Ovary (tissue), 9 donors: ENCODE results near the gene PWWP2B. TPM values are rescaled to one million over a fixed set of nuclear protein-coding genes. Genes with fewer than 3 reads are reported as not detected.

Experiments used
- DNase-seq, 5 donors: peaks; one replicate each; pipeline ENCODE4 v3.0.0-alpha.2; 2019 to 2020
- H3K27ac ChIP-seq, 2 donors: fragments of 200-600 bp; one replicate each; pipeline versions ENCODE4 v1.5.1 to v1.8.0; 2019 to 2022
- H3K27me3 ChIP-seq: fragments of 200-600 bp; one replicate; pipeline ENCODE4 v1.8.0; 2022
- H3K36me3 ChIP-seq: fragments of 200-600 bp; sonication (generic); one replicate; pipeline ENCODE4 v1.5.1; 2019
- H3K4me1 ChIP-seq: one replicate; pipeline ENCODE4 v1.8.1; 2013; ENCODE audit warnings: mild to moderate bottlenecking, moderate library complexity; ENCODE audit not compliant: insufficient read depth
- H3K4me3 ChIP-seq: fragments of 200-600 bp; sonication (generic); one replicate; pipeline ENCODE4 v1.5.1; 2017
- H3K9me3 ChIP-seq, 2 donors: fragments of 200-600 bp in 1 of 2; sonication (generic) in 1 of 2; one replicate each; pipeline versions ENCODE4 v1.5.1 to v1.8.1; 2013 to 2019; ENCODE audit warnings: mild to moderate bottlenecking in 1 of 2, moderate library complexity in 1 of 2
- CTCF ChIP-seq, 3 donors: fragments of 450-650 bp in 2 of 3; fragments of 200-600 bp in 1 of 3; IDR thresholded peaks; one replicate each; pipeline versions ENCODE4 v1.5.1 to v1.8.0; 2016 to 2022; ENCODE audit warnings: antibody characterized with exemption in 3 of 3, mild to moderate bottlenecking in 1 of 3
- EP300 ChIP-seq: sonication (generic); formaldehyde crosslinking; IDR thresholded peaks from one replicate; pipeline ENCODE4 v1.6.1; 2017; ENCODE audit warnings: antibody characterized with exemption
- POLR2A ChIP-seq: fragments of 450-650 bp; IDR thresholded peaks from one replicate; pipeline ENCODE4 v1.6.1; 2017; ENCODE audit warnings: antibody characterized with exemption, mild to moderate bottlenecking, moderate library complexity
- WGBS, 3 donors: extraction: QIAGEN DNeasy Blood & Tissue Kit in 1 of 3; methylation state at CpG; one replicate each; pipeline versions ENCODE4 v1.1.5 to v1.1.7; 2013 to 2017; 5-methylcytosine and 5-hydroxymethylcytosine counted together
- intact Hi-C, 4 donors: fragments of 100-400 bp; cut with DNase I; formaldehyde crosslinking; loops; one replicate each; pipeline versions ENCODE4 v1.11.0 to v1.15.1; 2022 to 2023
- polyA plus RNA-seq, 2 donors: library from polyadenylated mRNA; stranded (reverse); fragments of 200-250 nt in 1 of 2; fragments of 350-450 nt in 1 of 2; fragmentation: Illumina TruSeq in 1 of 2; extraction: RNeasy Lipid Tissue Mini Kit (QIAGEN cat#74804) in 1 of 2; gene quantifications; one replicate each; pipeline ENCODE4 v1.2.3, GENCODE V29; 2013 to 2014
- total RNA-seq, 7 donors: library from RNA; depleted of rRNA in 2 of 7; stranded (reverse); fragments of >200 nt in 2 of 7; fragmentation: NEBNext Ultra II Directional in 3 of 7; extraction: Animal tissue kit (Norgen Biotek cat#: 25700) in 3 of 7; gene quantifications; one replicate each; pipeline versions ENCODE4 v1.1.0 to v1.2.4, GENCODE V29; 2016 to 2023
- donor health status: DM: no; HTN: no; CAD: no; lungs with moderate emphysema.
- donor health status: DM: no; HTN: no; CAD: no.
- donor health status: Bipolar disorder and iron deficiency.
- donor health status: DM: yes; HTN: yes; CAD: no.
- donor health status: DM: no; HTN: no; CAD: no.
- donor health status: DM: yes; HTN: yes; CAD: no.

PWWP2B gene
- total and polyA plus RNA-seq, 9 donors, result 1.1 to 26.0 (median 14.9) TPM

- no peaks in the 10 kb centered on the region for H3K36me3 ChIP-seq
- WGBS, 3 donors, result 93 to 94% (median 94%) methylated on average over 34 to 35 of the region's 35 CpGs
- intact Hi-C loops, result loop anchor here in 2 of 4 donors (2.0 to 5.0 kb wide), 3 partner anchors 52 to 71 kb away; partner anchors contain the start of gene INPP5A (in 1 of the 2)
- no peak for TF ChIP-seq EP300
- TF ChIP-seq CTCF (IDR thresholded peaks at IDR 0.05), result no peak
- TF ChIP-seq POLR2A, result no peak
- no peak overlapping the region for H3K4me3 ChIP-seq
- no peaks in the 10 kb centered on the region for H3K27me3 ChIP-seq
- DNase-seq, result peak in 1 of 5 donors; percentile 55
- peak overlapping the region; percentile 38 to 76 for H3K27ac ChIP-seq
- H3K9me3 ChIP-seq, result no peaks in the 10 kb centered on the region
- H3K4me1 ChIP-seq, result peaks cover 31% of the 10 kb centered on the region
Observed at GRCh38 chr10:132465193-132465888, 68.3 kb downstream of the PWWP2B start.

GRCh38 chr10:132465889-132466519, 69.0 kb downstream of the PWWP2B start:
- DNase-seq, result peak in 1 of 5 donors; percentile 50
- H3K27ac ChIP-seq, result peak overlapping the region; percentile 38 to 76
- 84 to 89% (median 85%) methylated on average over 19 to 20 of the region's 20 CpGs for WGBS, 3 donors
- H3K36me3 ChIP-seq, result no peaks in the 10 kb centered on the region
- H3K9me3 ChIP-seq, result no peaks in the 10 kb centered on the region
- TF ChIP-seq POLR2A (no peak), EP300 (no peak), CTCF (IDR thresholded peaks at IDR 0.05) (no peak)
- H3K4me1 ChIP-seq, result peaks cover 31% of the 10 kb centered on the region
- H3K4me3 ChIP-seq, result no peak overlapping the region
- intact Hi-C loops, result loop anchor here in 2 of 4 donors (2.0 to 5.0 kb wide), 3 partner anchors 51 to 71 kb away; partner anchors contain the start of gene INPP5A (in 1 of the 2)
- H3K27me3 ChIP-seq, result no peaks in the 10 kb centered on the region

GRCh38 chr10:132466520-132467463, 69.8 kb downstream of the PWWP2B start:
- DNase-seq, result peak in 1 of 5 donors; percentile 53
- 87 to 91% (median 90%) methylated on average over 29 of the region's 29 CpGs for WGBS, 3 donors
- Histone ChIP-seq H3K27me3 (no peaks in the 10 kb centered on the region), H3K27ac (peak overlapping the region; percentile 44 to 76), H3K36me3 (no peaks in the 10 kb centered on the region), H3K4me3 (no peak overlapping the region), H3K4me1 (peaks cover 31% of the 10 kb centered on the region), H3K9me3 (no peaks in the 10 kb centered on the region)
- TF ChIP-seq EP300 (no peak), POLR2A (no peak), CTCF (IDR thresholded peaks at IDR 0.05) (no peak)
- intact Hi-C loops, result loop anchor here in 1 of 4 donors (5.0 kb wide), 1 partner anchor 51 kb away; no protein-coding TSS in a partner anchor

Other genes with a start within 250 kb of the PWWP2B start
- gene DPYSL4, start 210.3 kb upstream of the PWWP2B start, total RNA-seq, result 1 to 10 TPM in 5 of 7 donors, under 1 TPM in 2; 0.33 to 7.0 (median 1.7) TPM
- 1 to 10 TPM in 1 of 2 donors, under 1 TPM in 1; 0.27 to 5.4 TPM for gene DPYSL4, start 210.3 kb upstream of the PWWP2B start, polyA plus RNA-seq
- gene STK32C, start 89.2 kb upstream of the PWWP2B start, total RNA-seq, result 10 to 100 TPM in 2 of 7 donors, 1 to 10 TPM in 5; 5.4 to 13.8 (median 9.5) TPM
- 1 to 10 TPM; 2.6 to 8.8 TPM for gene STK32C, start 89.2 kb upstream of the PWWP2B start, polyA plus RNA-seq
- 10 to 100 TPM in 3 of 7 donors, 1 to 10 TPM in 4; 7.4 to 12.3 (median 9.3) TPM for gene LRRC27, start 65.0 kb upstream of the PWWP2B start, total RNA-seq
- gene LRRC27, start 65.0 kb upstream of the PWWP2B start, polyA plus RNA-seq, result 1 to 10 TPM; 7.6 to 9.6 TPM
- 10 to 100 TPM; 19.8 to 41.2 (median 35.3) TPM for gene INPP5A, start 140.6 kb downstream of the PWWP2B start, total RNA-seq
- gene INPP5A, start 140.6 kb downstream of the PWWP2B start, polyA plus RNA-seq, result 10 to 100 TPM; 20.2 to 41.2 TPM